ENCODE results near the gene ZNF525. TPM values are rescaled to one million over a fixed set of nuclear protein-coding genes. Genes with fewer than 3 reads are reported as not detected.

The ZNF525 gene
- total RNA-seq, 4 donors from 2014 or later, result 0.26 to 0.92 (median 0.30) TPM

GRCh38 chr19:53365899-53366493 lies 491 bp downstream of the ZNF525 start:
- intact Hi-C loops (cut with DNase I; ENCODE audit: low total_unique reads), result loop anchor here (1.0 to 5.0 kb wide), 2 partner anchors 29 to 169 kb away; partner anchors contain the start of gene ZNF765
- DNase-seq, result no peak

GRCh38 chr19:53372196-53372595 lies 6.7 kb downstream of the ZNF525 start:
- in situ Hi-C loops (cut with MboI; ENCODE audit: low sequenced_read_pairs in 4 of 4), result no loop called here
- ATAC-seq, result no peak

More at GRCh38 chr19:53365899-53366493, 491 bp downstream of the ZNF525 start:
- no peaks in the 10 kb centered on the region for H3K27me3 ChIP-seq
- no peaks in the 10 kb centered on the region for H3K4me1 ChIP-seq
- no peak for TF ChIP-seq POLR2A (IDR thresholded peaks at IDR 0.05)
- TF ChIP-seq CTCF (IDR thresholded peaks at IDR 0.05 in 4 of 5, conservative IDR thresholded peaks at IDR 0.05 in 1 of 5), result no peak
- H3K9me3 ChIP-seq, result no peaks in the 10 kb centered on the region
- peak overlapping the region; percentile 37 to 64 (median 45) for H3K27ac ChIP-seq
- no peaks in the 10 kb centered on the region for H3K36me3 ChIP-seq
- no peak for ATAC-seq
- peak overlapping the region; percentile 63 to 70 (median 67) for H3K4me3 ChIP-seq
- in situ Hi-C loops (cut with MboI; ENCODE audit: low sequenced_read_pairs in 4 of 4), result no loop called here

GRCh38 chr19:53374288-53374687 lies 8.8 kb downstream of the ZNF525 start:
- H3K9me3 ChIP-seq, result no peaks in the 10 kb centered on the region
- H3K27ac ChIP-seq, result no peak overlapping the region
- H3K4me1 ChIP-seq, result no peaks in the 10 kb centered on the region
- intact Hi-C loops (cut with DNase I; ENCODE audit: low total_unique reads) (no loop called here), in situ Hi-C loops (cut with MboI; ENCODE audit: low sequenced_read_pairs in 4 of 4) (no loop called here)
- H3K4me3 ChIP-seq, result no peak overlapping the region
- H3K36me3 ChIP-seq, result no peaks in the 10 kb centered on the region
- no peaks in the 10 kb centered on the region for H3K27me3 ChIP-seq
- TF ChIP-seq CTCF (IDR thresholded peaks at IDR 0.05 in 4 of 5, conservative IDR thresholded peaks at IDR 0.05 in 1 of 5) (no peak), POLR2A (IDR thresholded peaks at IDR 0.05) (no peak)
- DNase-seq, result no peak
- ATAC-seq, result no peak

More at GRCh38 chr19:53372196-53372595, 6.7 kb downstream of the ZNF525 start:
- Histone ChIP-seq H3K27me3 (no peaks in the 10 kb centered on the region), H3K4me1 (no peaks in the 10 kb centered on the region), H3K4me3 (no peak overlapping the region), H3K36me3 (no peaks in the 10 kb centered on the region), H3K27ac (no peak overlapping the region), H3K9me3 (no peaks in the 10 kb centered on the region)
- TF ChIP-seq CTCF (IDR thresholded peaks at IDR 0.05 in 4 of 5, conservative IDR thresholded peaks at IDR 0.05 in 1 of 5), result no peak
- TF ChIP-seq POLR2A (IDR thresholded peaks at IDR 0.05), result no peak
- intact Hi-C loops (cut with DNase I; ENCODE audit: low total_unique reads), result no loop called here
- DNase-seq, result no peak

GRCh38 chr19:53374743-53375142 lies 9.2 kb downstream of the ZNF525 start:
- TF ChIP-seq CTCF (IDR thresholded peaks at IDR 0.05 in 4 of 5, conservative IDR thresholded peaks at IDR 0.05 in 1 of 5) (no peak), POLR2A (IDR thresholded peaks at IDR 0.05) (no peak)
- in situ Hi-C loops (cut with MboI; ENCODE audit: low sequenced_read_pairs in 4 of 4), result no loop called here
- H3K36me3 ChIP-seq, result no peaks in the 10 kb centered on the region

More at GRCh38 chr19:53374743-53375142, 9.2 kb downstream of the ZNF525 start:
- DNase-seq (no peak), ATAC-seq (no peak)
- intact Hi-C loops (cut with DNase I; ENCODE audit: low total_unique reads), result no loop called here
- Histone ChIP-seq H3K4me1 (no peaks in the 10 kb centered on the region), H3K27me3 (no peaks in the 10 kb centered on the region), H3K27ac (no peak overlapping the region), H3K4me3 (no peak overlapping the region), H3K9me3 (no peaks in the 10 kb centered on the region)
